NCI-H2196 (cell line): ENCODE data around the gene VEGFB.
"Not testable (repeated sequence)": the region's sequence is repeated elsewhere in the genome, so short reads cannot be mapped to it uniquely, and the experiment has no call there.

Experiments
- DNase-seq: peaks from one replicate; lab custom pipeline; 2025; ENCODE audit not compliant: unreplicated experiment; lab: John Stamatoyannopoulos, UW

The VEGFB gene

GRCh38 chr11:64245797-64246620 lies 11.6 kb downstream of the VEGFB start:
- peak; percentile 62 for DNase-seq

GRCh38 chr11:64246621-64246870 lies 12.2 kb downstream of the VEGFB start:
- DNase-seq, result not testable (repeated sequence)

- DNase-seq, result peak; percentile 87
These were observed 12.7 kb downstream of the VEGFB start, which contains the start of gene PPP1R14B for GRCh38 chr11:64246871-64247728. TSS of gene PPP1R14B (minus strand) at chr11:64246943. CDS start at chr11:64246673, 270 bp downstream.

GRCh38 chr11:64247729-64248531 lies 13.5 kb downstream of the VEGFB start:
- no peak for DNase-seq

- no peak for DNase-seq
These were observed 14.2 kb downstream of the VEGFB start for GRCh38 chr11:64248578-64248977.

- DNase-seq, result no peak
These were observed 14.7 kb downstream of the VEGFB start for GRCh38 chr11:64249038-64249437.

- no peak for DNase-seq
These were observed 15.4 kb downstream of the VEGFB start for GRCh38 chr11:64249563-64250414.

GRCh38 chr11:64250415-64251015 lies 16.1 kb downstream of the VEGFB start:
- peak; percentile 22 for DNase-seq

GRCh38 chr11:64251016-64251752 lies 16.8 kb downstream of the VEGFB start, which contains the start of gene PLCB3:
TSS of gene PLCB3 (plus strand) at chr11:64251530. CDS start at chr11:64251650, 120 bp downstream.
- peak; percentile 59 for DNase-seq

- no peak for DNase-seq
These were observed 17.3 kb downstream of the VEGFB start for GRCh38 chr11:64251753-64252002.

- DNase-seq, result no peak
These were observed 17.9 kb downstream of the VEGFB start for GRCh38 chr11:64252003-64252872.

GRCh38 chr11:64253043-64253442 lies 18.7 kb downstream of the VEGFB start:
- no peak for DNase-seq

- DNase-seq, result no peak
These were observed 19.1 kb downstream of the VEGFB start for GRCh38 chr11:64253481-64253880.

- DNase-seq, result no peak
These were observed 19.9 kb downstream of the VEGFB start for GRCh38 chr11:64254326-64254725.

- no peak for DNase-seq
These were observed 21.0 kb downstream of the VEGFB start for GRCh38 chr11:64255135-64256128.

GRCh38 chr11:64256300-64256699 lies 21.9 kb downstream of the VEGFB start:
- DNase-seq, result no peak

- no peak for DNase-seq
These were observed 24.0 kb downstream of the VEGFB start for GRCh38 chr11:64258356-64258755.
